Stimulated activated CD4-positive, alpha-beta T cell treated with anti-CD3 and anti-CD28 coated beads, Interleukin-1b, Interleukin-23, amount 100 ng/mL, for 4 hours (primary cell): ENCODE results near the gene ZC3H10.
"Not testable (repeated sequence)": the region's sequence is repeated elsewhere in the genome, so short reads cannot be mapped to it uniquely, and the experiment has no call there.

Experiments
- DNase-seq, 2 donors: peaks; one replicate each; pipeline ENCODE4 v3.0.0-alpha.2; 2020; ENCODE audit warnings: low read depth in 2 of 2

The ZC3H10 gene

GRCh38 chr12:56154818-56155217 is 36.8 kb downstream of the ZC3H10 start:
- no peak for DNase-seq

- no peak for DNase-seq
Observed at GRCh38 chr12:56155256-56155845, 37.3 kb downstream of the ZC3H10 start.

- not testable (repeated sequence) for DNase-seq
Observed at GRCh38 chr12:56156464-56157200, 38.6 kb downstream of the ZC3H10 start.

GRCh38 chr12:56157201-56158028 is 39.3 kb downstream of the ZC3H10 start:
- DNase-seq: peak in 1 of 2 donors; percentile 41

GRCh38 chr12:56158029-56158925 is 40.2 kb downstream of the ZC3H10 start, which contains the start of gene MYL6:
Gene MYL6, plus strand, starts transcription at chr12:56158359. Its CDS starts 43 bp downstream, at chr12:56158402.
- peak; percentile 72 to 84 for DNase-seq

- no peak for DNase-seq
Observed at GRCh38 chr12:56158926-56159461, 40.9 kb downstream of the ZC3H10 start.

GRCh38 chr12:56159482-56160192 is 41.6 kb downstream of the ZC3H10 start:
- DNase-seq: no peak

- DNase-seq: peak in 1 of 2 donors; percentile 32
Observed at GRCh38 chr12:56160193-56160763, 42.2 kb downstream of the ZC3H10 start.

- no peak for DNase-seq
Observed at GRCh38 chr12:56160894-56161689, 43.0 kb downstream of the ZC3H10 start.

- DNase-seq: no peak
Observed at GRCh38 chr12:56161690-56162351, 43.8 kb downstream of the ZC3H10 start.

- DNase-seq: no peak
Observed at GRCh38 chr12:56162468-56163290, 44.6 kb downstream of the ZC3H10 start.

GRCh38 chr12:56163533-56164344 is 45.7 kb downstream of the ZC3H10 start:
- no peak for DNase-seq

GRCh38 chr12:56164345-56164729 is 46.3 kb downstream of the ZC3H10 start:
- no peak for DNase-seq

- no peak for DNase-seq
Observed at GRCh38 chr12:56165369-56165768, 47.3 kb downstream of the ZC3H10 start.

GRCh38 chr12:56169229-56169759 is 51.2 kb downstream of the ZC3H10 start:
- no peak for DNase-seq

- DNase-seq: no peak
Observed at GRCh38 chr12:56172839-56173238, 54.8 kb downstream of the ZC3H10 start.
